Measurements from ENCODE around the gene FPR2. TPM values are rescaled to one million over a fixed set of nuclear protein-coding genes. Genes with fewer than 3 reads are reported as not detected.
"Not testable (repeated sequence)": the region's sequence is repeated elsewhere in the genome, so short reads cannot be mapped to it uniquely, and the experiment has no call there.

The FPR2 gene
- total RNA-seq, 5 donors from 2014 or later (not counting 1 experiment from before 2014, with no cell fraction given), result not detected

GRCh38 chr19:51738523-51738922, 22.5 kb upstream of the FPR2 start:
- no CpG with 5 or more reads among the region's 10 CpGs for WGBS (ENCODE audit: insufficient coverage)
- H3K4me1 ChIP-seq (ENCODE audit: control insufficient read depth in 1 of 2, extremely low read depth in 1 of 2, insufficient read depth in 2 of 2, low read length in 2 of 2); H3K4me1 Mint-ChIP-seq; DNase-seq; H3K4me3 Mint-ChIP-seq; H3K27ac Mint-ChIP-seq; H3K9me3 ChIP-seq; ATAC-seq (replicated peaks in 1 of 4); H3K36me3 ChIP-seq (ENCODE audit: control insufficient read depth in 2 of 2, extremely low read depth in 1 of 2, insufficient read depth in 1 of 2, low read length in 1 of 2); H3K4me3 ChIP-seq (ENCODE audit: control insufficient read depth in 1 of 2, extremely low read depth in 1 of 2, low read length in 1 of 2); H3K36me3 Mint-ChIP-seq; H3K27me3 ChIP-seq (replicated peaks in 1 of 2; ENCODE audit: control insufficient read depth in 2 of 2, extremely low read depth in 1 of 2, insufficient read depth in 2 of 2, low read length in 1 of 2); H3K9me3 Mint-ChIP-seq; H3K27ac ChIP-seq (ENCODE audit: low read length); CTCF ChIA-PET: not testable (repeated sequence)
- peaks cover 18 to 27% of the 10 kb centered on the region in 2 donors for H3K27me3 Mint-ChIP-seq
- POLR2A ChIA-PET, result interaction anchor here in 1 of 2 donors (0.6 kb wide), 1 partner anchor 346 kb away, joined by 3 read pairs; no protein-coding TSS in a partner anchor

- no peak overlapping the region for H3K27ac Mint-ChIP-seq
- POLR2A ChIA-PET, result no interaction called here
These were observed 21.3 kb upstream of the FPR2 start for GRCh38 chr19:51739466-51740213.

GRCh38 chr19:51740356-51740755, 20.6 kb upstream of the FPR2 start:
- Histone ChIP-seq H3K27ac (ENCODE audit: low read length) (no peak overlapping the region), H3K36me3 (ENCODE audit: control insufficient read depth in 2 of 2, extremely low read depth in 1 of 2, insufficient read depth in 1 of 2, low read length in 1 of 2) (no peaks in the 10 kb centered on the region), H3K4me1 (ENCODE audit: control insufficient read depth in 1 of 2, extremely low read depth in 1 of 2, insufficient read depth in 2 of 2, low read length in 2 of 2) (no peaks in the 10 kb centered on the region), H3K9me3 (no peaks in the 10 kb centered on the region), H3K4me3 (ENCODE audit: control insufficient read depth in 1 of 2, extremely low read depth in 1 of 2, low read length in 1 of 2) (no peak overlapping the region), H3K27me3 (replicated peaks in 1 of 2; ENCODE audit: control insufficient read depth in 2 of 2, extremely low read depth in 1 of 2, insufficient read depth in 2 of 2, low read length in 1 of 2) (peaks cover under 1 to 4% of the 10 kb centered on the region in 2 experiments)
- Mint-ChIP-seq H3K36me3 (no peaks in the 10 kb centered on the region), H3K4me1 (no peaks in the 10 kb centered on the region), H3K27me3 (peaks cover 21 to 23% of the 10 kb centered on the region in 2 donors), H3K27ac (no peak overlapping the region), H3K4me3 (no peak overlapping the region), H3K9me3 (no peaks in the 10 kb centered on the region)
- CTCF ChIA-PET, result no interaction called here
- POLR2A ChIA-PET, result no interaction called here
- no peak for ATAC-seq (replicated peaks in 1 of 4)
- 63% methylated on average over 1 of the region's 5 CpGs for WGBS (ENCODE audit: insufficient coverage)
- no peak for DNase-seq

More at GRCh38 chr19:51739466-51740213, 21.3 kb upstream of the FPR2 start:
- H3K27me3 ChIP-seq (replicated peaks in 1 of 2; ENCODE audit: control insufficient read depth in 2 of 2, extremely low read depth in 1 of 2, insufficient read depth in 2 of 2, low read length in 1 of 2), result peaks cover 2 to 4% of the 10 kb centered on the region in 2 experiments
- CTCF ChIA-PET, result no interaction called here
- no peaks in the 10 kb centered on the region for H3K36me3 ChIP-seq (ENCODE audit: control insufficient read depth in 2 of 2, extremely low read depth in 1 of 2, insufficient read depth in 1 of 2, low read length in 1 of 2)
- no peaks in the 10 kb centered on the region for H3K9me3 ChIP-seq
- no peak overlapping the region for H3K27ac ChIP-seq (ENCODE audit: low read length)
- H3K9me3 Mint-ChIP-seq, result no peaks in the 10 kb centered on the region
- H3K4me1 Mint-ChIP-seq, result no peaks in the 10 kb centered on the region
- peaks cover 21 to 29% of the 10 kb centered on the region in 2 donors for H3K27me3 Mint-ChIP-seq
- H3K4me3 Mint-ChIP-seq, result no peak overlapping the region
- WGBS (ENCODE audit: insufficient coverage), result 75% methylated on average over 5 of the region's 13 CpGs
- no peak for ATAC-seq (replicated peaks in 1 of 4)
- H3K4me1 ChIP-seq (ENCODE audit: control insufficient read depth in 1 of 2, extremely low read depth in 1 of 2, insufficient read depth in 2 of 2, low read length in 2 of 2), result no peaks in the 10 kb centered on the region
- no peak overlapping the region for H3K4me3 ChIP-seq (ENCODE audit: control insufficient read depth in 1 of 2, extremely low read depth in 1 of 2, low read length in 1 of 2)
- peak in 1 of 35 experiments; percentile 5 for DNase-seq
- H3K36me3 Mint-ChIP-seq, result no peaks in the 10 kb centered on the region

- Mint-ChIP-seq H3K9me3 (no peaks in the 10 kb centered on the region), H3K36me3 (no peaks in the 10 kb centered on the region), H3K4me1 (no peaks in the 10 kb centered on the region), H3K27me3 (peaks cover 6 to 17% of the 10 kb centered on the region in 2 donors), H3K27ac (no peak overlapping the region), H3K4me3 (no peak overlapping the region)
- 100% methylated on average over 1 of the region's 6 CpGs for WGBS (ENCODE audit: insufficient coverage)
- Histone ChIP-seq H3K9me3 (no peaks in the 10 kb centered on the region), H3K4me3 (ENCODE audit: control insufficient read depth in 1 of 2, extremely low read depth in 1 of 2, low read length in 1 of 2) (no peak overlapping the region), H3K4me1 (ENCODE audit: control insufficient read depth in 1 of 2, extremely low read depth in 1 of 2, insufficient read depth in 2 of 2, low read length in 2 of 2) (no peaks in the 10 kb centered on the region), H3K27me3 (replicated peaks in 1 of 2; ENCODE audit: control insufficient read depth in 2 of 2, extremely low read depth in 1 of 2, insufficient read depth in 2 of 2, low read length in 1 of 2) (peaks cover 0 to 6% of the 10 kb centered on the region in 2 experiments), H3K36me3 (ENCODE audit: control insufficient read depth in 2 of 2, extremely low read depth in 1 of 2, insufficient read depth in 1 of 2, low read length in 1 of 2) (no peaks in the 10 kb centered on the region), H3K27ac (ENCODE audit: low read length) (no peak overlapping the region)
- DNase-seq (no peak), ATAC-seq (replicated peaks in 1 of 4) (no peak)
- POLR2A ChIA-PET, result no interaction called here
- CTCF ChIA-PET, result no interaction called here
These were observed 18.2 kb upstream of the FPR2 start for GRCh38 chr19:51742789-51743188.

- no peak overlapping the region for H3K27ac Mint-ChIP-seq
- WGBS (ENCODE audit: insufficient coverage), result 100% methylated on average over 1 of the region's 3 CpGs
- H3K4me1 ChIP-seq (ENCODE audit: control insufficient read depth in 1 of 2, extremely low read depth in 1 of 2, insufficient read depth in 2 of 2, low read length in 2 of 2), result no peaks in the 10 kb centered on the region
- ATAC-seq (replicated peaks in 1 of 4) (no peak), DNase-seq (no peak)
- POLR2A ChIA-PET, result no interaction called here
- no peaks in the 10 kb centered on the region for H3K4me1 Mint-ChIP-seq
- peaks cover 0 to 6% of the 10 kb centered on the region in 2 experiments for H3K27me3 ChIP-seq (replicated peaks in 1 of 2; ENCODE audit: control insufficient read depth in 2 of 2, extremely low read depth in 1 of 2, insufficient read depth in 2 of 2, low read length in 1 of 2)
- no peaks in the 10 kb centered on the region for H3K9me3 ChIP-seq
- H3K36me3 ChIP-seq (ENCODE audit: control insufficient read depth in 2 of 2, extremely low read depth in 1 of 2, insufficient read depth in 1 of 2, low read length in 1 of 2), result no peaks in the 10 kb centered on the region
- no peak overlapping the region for H3K27ac ChIP-seq (ENCODE audit: low read length)
- H3K9me3 Mint-ChIP-seq, result no peaks in the 10 kb centered on the region
- no peak overlapping the region for H3K4me3 Mint-ChIP-seq
- H3K36me3 Mint-ChIP-seq, result no peaks in the 10 kb centered on the region
- H3K27me3 Mint-ChIP-seq, result peaks cover 6 to 17% of the 10 kb centered on the region in 2 donors
- CTCF ChIA-PET, result no interaction called here
- no peak overlapping the region for H3K4me3 ChIP-seq (ENCODE audit: control insufficient read depth in 1 of 2, extremely low read depth in 1 of 2, low read length in 1 of 2)
These were observed 17.6 kb upstream of the FPR2 start for GRCh38 chr19:51743405-51743804.

GRCh38 chr19:51746731-51747130, 14.2 kb upstream of the FPR2 start:
- no peaks in the 10 kb centered on the region for H3K9me3 Mint-ChIP-seq
- H3K4me1 ChIP-seq (ENCODE audit: control insufficient read depth in 1 of 2, extremely low read depth in 1 of 2, insufficient read depth in 2 of 2, low read length in 2 of 2), result no peaks in the 10 kb centered on the region
- 84% methylated on average over 5 of the region's 7 CpGs for WGBS (ENCODE audit: insufficient coverage)

More at GRCh38 chr19:51746731-51747130, 14.2 kb upstream of the FPR2 start:
- H3K27me3 ChIP-seq (replicated peaks in 1 of 2; ENCODE audit: control insufficient read depth in 2 of 2, extremely low read depth in 1 of 2, insufficient read depth in 2 of 2, low read length in 1 of 2), result peaks cover 0 to 6% of the 10 kb centered on the region in 2 experiments
- Mint-ChIP-seq H3K27me3 (peaks cover 3 to 13% of the 10 kb centered on the region in 2 donors), H3K4me1 (no peaks in the 10 kb centered on the region), H3K36me3 (no peaks in the 10 kb centered on the region), H3K4me3 (no peak overlapping the region), H3K27ac (no peak overlapping the region)
- no peaks in the 10 kb centered on the region for H3K9me3 ChIP-seq
- DNase-seq (no peak), ATAC-seq (replicated peaks in 1 of 4) (no peak)
- CTCF ChIA-PET, result no interaction called here
- POLR2A ChIA-PET, result no interaction called here
- no peak overlapping the region for H3K27ac ChIP-seq (ENCODE audit: low read length)
- no peaks in the 10 kb centered on the region for H3K36me3 ChIP-seq (ENCODE audit: control insufficient read depth in 2 of 2, extremely low read depth in 1 of 2, insufficient read depth in 1 of 2, low read length in 1 of 2)
- no peak overlapping the region for H3K4me3 ChIP-seq (ENCODE audit: control insufficient read depth in 1 of 2, extremely low read depth in 1 of 2, low read length in 1 of 2)
